ENCODE measurements around the gene ZNF655. TPM values are rescaled to one million over a fixed set of nuclear protein-coding genes. Genes with fewer than 3 reads are reported as not detected.
A peak's percentile ranks its signal among the peaks of the same experiment; 100 is the strongest.

Gene ZNF655
- total and polyA plus RNA-seq, 2 donors from 2014 or later: 30.4 to 66.8 TPM

GRCh38 chr7:99594948-99595745 lies 36.7 kb downstream of the ZNF655 start:
- H3K9me3 ChIP-seq (ENCODE audit: control insufficient read depth in 2 of 3, insufficient read depth in 1 of 3, low read length in 3 of 3): no peaks in the 10 kb centered on the region
- no peak overlapping the region for H3K4me3 ChIP-seq (ENCODE audit: low read length in 3 of 3)
- FAIRE-seq (no peak), DNase-seq (no peak)
- TF ChIP-seq, protein P1, sequence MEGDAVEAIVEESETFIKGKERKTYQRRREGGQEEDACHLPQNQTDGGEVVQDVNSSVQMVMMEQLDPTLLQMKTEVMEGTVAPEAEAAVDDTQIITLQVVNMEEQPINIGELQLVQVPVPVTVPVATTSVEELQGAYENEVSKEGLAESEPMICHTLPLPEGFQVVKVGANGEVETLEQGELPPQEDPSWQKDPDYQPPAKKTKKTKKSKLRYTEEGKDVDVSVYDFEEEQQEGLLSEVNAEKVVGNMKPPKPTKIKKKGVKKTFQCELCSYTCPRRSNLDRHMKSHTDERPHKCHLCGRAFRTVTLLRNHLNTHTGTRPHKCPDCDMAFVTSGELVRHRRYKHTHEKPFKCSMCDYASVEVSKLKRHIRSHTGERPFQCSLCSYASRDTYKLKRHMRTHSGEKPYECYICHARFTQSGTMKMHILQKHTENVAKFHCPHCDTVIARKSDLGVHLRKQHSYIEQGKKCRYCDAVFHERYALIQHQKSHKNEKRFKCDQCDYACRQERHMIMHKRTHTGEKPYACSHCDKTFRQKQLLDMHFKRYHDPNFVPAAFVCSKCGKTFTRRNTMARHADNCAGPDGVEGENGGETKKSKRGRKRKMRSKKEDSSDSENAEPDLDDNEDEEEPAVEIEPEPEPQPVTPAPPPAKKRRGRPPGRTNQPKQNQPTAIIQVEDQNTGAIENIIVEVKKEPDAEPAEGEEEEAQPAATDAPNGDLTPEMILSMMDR (IDR thresholded peaks at IDR 0.05; ENCODE audit: borderline replicate concordance, extremely low read depth, insufficient read depth): no peak
- H3K9ac ChIP-seq (ENCODE audit: low read length in 3 of 3): no peak overlapping the region
- H3K36me3 ChIP-seq (ENCODE audit: control insufficient read depth in 2 of 3, insufficient read depth in 3 of 3, low read length in 3 of 3): no peaks in the 10 kb centered on the region
- intact Hi-C loops (cut with DNase I): no loop called here
- no peaks in the 10 kb centered on the region for H3K27me3 ChIP-seq (ENCODE audit: control insufficient read depth, insufficient read depth, low read length)
- H3K4me1 ChIP-seq (ENCODE audit: control insufficient read depth in 2 of 3, insufficient read depth in 2 of 3, low read depth in 1 of 3, low read length in 3 of 3): no peaks in the 10 kb centered on the region
- no peak overlapping the region for H3K27ac ChIP-seq (ENCODE audit: low read depth in 2 of 2, low read length in 2 of 2)

GRCh38 chr7:99596408-99596955 lies 38.0 kb downstream of the ZNF655 start:
- H3K9ac ChIP-seq (ENCODE audit: low read length in 3 of 3): no peak overlapping the region
- TF ChIP-seq, protein P1 (IDR thresholded peaks at IDR 0.05; ENCODE audit: borderline replicate concordance, extremely low read depth, insufficient read depth): no peak
- no peaks in the 10 kb centered on the region for H3K4me1 ChIP-seq (ENCODE audit: control insufficient read depth in 2 of 3, insufficient read depth in 2 of 3, low read depth in 1 of 3, low read length in 3 of 3)
- no peak for DNase-seq
- H3K27me3 ChIP-seq (ENCODE audit: control insufficient read depth, insufficient read depth, low read length): no peaks in the 10 kb centered on the region
- H3K36me3 ChIP-seq (ENCODE audit: control insufficient read depth in 2 of 3, insufficient read depth in 3 of 3, low read length in 3 of 3): no peaks in the 10 kb centered on the region
- peak; percentile 64 for FAIRE-seq
- H3K27ac ChIP-seq (ENCODE audit: low read depth in 2 of 2, low read length in 2 of 2): no peak overlapping the region
- H3K9me3 ChIP-seq (ENCODE audit: control insufficient read depth in 2 of 3, insufficient read depth in 1 of 3, low read length in 3 of 3): no peaks in the 10 kb centered on the region
- H3K4me3 ChIP-seq (ENCODE audit: low read length in 3 of 3): no peak overlapping the region
- intact Hi-C loops (cut with DNase I): no loop called here

- TF ChIP-seq, protein P1 (IDR thresholded peaks at IDR 0.05; ENCODE audit: borderline replicate concordance, extremely low read depth, insufficient read depth): no peak
- Histone ChIP-seq H3K9ac (ENCODE audit: low read length in 3 of 3) (no peak within 1 kb of the TSS), H3K27me3 (ENCODE audit: control insufficient read depth, insufficient read depth, low read length) (no peaks in the 10 kb centered on the region), H3K27ac (ENCODE audit: low read depth in 2 of 2, low read length in 2 of 2) (no peak within 1 kb of the TSS), H3K36me3 (ENCODE audit: control insufficient read depth in 2 of 3, insufficient read depth in 3 of 3, low read length in 3 of 3) (no peaks in the 10 kb centered on the region), H3K4me3 (ENCODE audit: low read length in 3 of 3) (no peak within 1 kb of the TSS), H3K9me3 (ENCODE audit: control insufficient read depth in 2 of 3, insufficient read depth in 1 of 3, low read length in 3 of 3) (no peaks in the 10 kb centered on the region), H3K4me1 (ENCODE audit: control insufficient read depth in 2 of 3, insufficient read depth in 2 of 3, low read depth in 1 of 3, low read length in 3 of 3) (no peaks in the 10 kb centered on the region)
- intact Hi-C loops (cut with DNase I): no loop called here
- FAIRE-seq (no peak), DNase-seq (peak in 1 of 5 donors; percentile 67)
These were observed 39.5 kb downstream of the ZNF655 start, which contains the start of gene TMEM225B for GRCh38 chr7:99597762-99598501. TMEM225B (plus strand) TSS chr7:99598267; CDS start chr7:99604389, 6,122 bp downstream.

Data from kidney (tissue), 14 donors.